HG03159 (cell line): ENCODE data around the gene STAMBP.
A peak's percentile ranks its signal among the peaks of the same experiment; 100 is the strongest.
"Not testable (repeated sequence)": the region's sequence is repeated elsewhere in the genome, so short reads cannot be mapped to it uniquely, and the experiment has no call there.

Experiments
- ATAC-seq: cut with Tn5 transposase; IDR thresholded peaks from one replicate; pipeline ENCODE4 v1.9.1; 2021; ENCODE audit warnings: mild to moderate bottlenecking, moderate library complexity; ENCODE audit not compliant: unreplicated experiment

Gene STAMBP

GRCh38 chr2:73885406-73885805, 56.6 kb downstream of the STAMBP start:
- no peak for ATAC-seq

- no peak for ATAC-seq
Measured at GRCh38 chr2:73886357-73886756, 57.6 kb downstream of the STAMBP start.

- not testable (repeated sequence) for ATAC-seq
Measured at GRCh38 chr2:73887596-73888353, 59.0 kb downstream of the STAMBP start.

- ATAC-seq: no peak
Measured at GRCh38 chr2:73888388-73888787, 59.6 kb downstream of the STAMBP start.

- ATAC-seq: no peak
Measured at GRCh38 chr2:73889206-73889605, 60.4 kb downstream of the STAMBP start.

GRCh38 chr2:73890301-73891092, 61.7 kb downstream of the STAMBP start:
- no peak for ATAC-seq

GRCh38 chr2:73891276-73891901, 62.6 kb downstream of the STAMBP start:
- ATAC-seq: no peak

GRCh38 chr2:73892631-73893329, 64.0 kb downstream of the STAMBP start, which contains the start of gene ACTG2:
Gene ACTG2 (plus strand): TSS chr2:73893008. CDS start chr2:73901312, 8,304 bp downstream.
- ATAC-seq: no peak

GRCh38 chr2:73893764-73894474, 65.2 kb downstream of the STAMBP start:
- no peak for ATAC-seq

GRCh38 chr2:73894475-73894850, 65.7 kb downstream of the STAMBP start:
- ATAC-seq: no peak

- no peak for ATAC-seq
Measured at GRCh38 chr2:73894877-73895276, 66.1 kb downstream of the STAMBP start.

GRCh38 chr2:73895473-73895872, 66.7 kb downstream of the STAMBP start:
- ATAC-seq: no peak

GRCh38 chr2:73896362-73897239, 67.8 kb downstream of the STAMBP start:
- ATAC-seq: peak; percentile 54

- ATAC-seq: no peak
Measured at GRCh38 chr2:73897240-73897583, 68.5 kb downstream of the STAMBP start.

GRCh38 chr2:73897934-73898333, 69.2 kb downstream of the STAMBP start:
- no peak for ATAC-seq

GRCh38 chr2:73899801-73900336, 71.1 kb downstream of the STAMBP start:
- ATAC-seq: no peak

GRCh38 chr2:73901143-73901542, 72.4 kb downstream of the STAMBP start:
- no peak for ATAC-seq

- no peak for ATAC-seq
Measured at GRCh38 chr2:73902284-73902683, 73.5 kb downstream of the STAMBP start.

GRCh38 chr2:73903313-73903712, 74.6 kb downstream of the STAMBP start:
- ATAC-seq: no peak
